Panc1 (cell line): ENCODE measurements around the gene WWTR1. TPM values are rescaled to one million over a fixed set of nuclear protein-coding genes. Genes with fewer than 3 reads are reported as not detected.

Experiments
- ATAC-seq: fragments of 200-7000 bp; cut with Tn5 transposase; 2 replicates; pipeline ENCODE4 v1.9.1; 2020; ENCODE audit warnings: mild to moderate bottlenecking, moderate library complexity
- BruUV-seq: library from RNA; stranded (reverse); fragments of 400-500 nt; replicated peaks from 2 replicates; lab custom pipeline; 2021; lab: Mats Ljungman, UMichigan
- CTCF ChIA-PET: fragments of 300-600 bp; sonication (Branson Sonifier 250); formaldehyde crosslinking; loops from one replicate; lab custom pipeline; 2022; ENCODE audit warnings: antibody characterized with exemption; lab: Charles Lee
- POLR2A ChIA-PET: fragments of 300-600 bp; sonication (Branson Sonifier 250); formaldehyde crosslinking; loops from one replicate; lab custom pipeline; 2022; ENCODE audit warnings: antibody characterized with exemption; lab: Charles Lee
- DNase-seq: peaks from one replicate; pipeline ENCODE4 v3.0.0-alpha.2; 2010; ENCODE audit warnings: low read depth, low spot score
- H3K27ac ChIP-seq: 2 replicates; pipeline ENCODE4 v1.5.1; 2011; ENCODE audit warnings: mild to moderate bottlenecking, low read length, inconsistent platforms
- H3K27me3 ChIP-seq: fragments of 200-500 bp; sonication (Bioruptor generic); 2 replicates; pipeline ENCODE4 v1.6.0; 2014; ENCODE audit warnings: low read length, inconsistent platforms; ENCODE audit not compliant: control insufficient read depth, insufficient read depth
- H3K36me3 ChIP-seq: fragments of 200-500 bp; sonication (Bioruptor generic); 2 replicates; pipeline ENCODE4 v1.5.1; 2014; ENCODE audit warnings: inconsistent platforms, mild to moderate bottlenecking, low read length, moderate library complexity; ENCODE audit not compliant: control insufficient read depth, insufficient read depth
- H3K4me1 ChIP-seq: 2 replicates; pipeline ENCODE4 v1.5.1; 2011; ENCODE audit warnings: inconsistent platforms, mild to moderate bottlenecking, low read length, moderate library complexity; ENCODE audit not compliant: control insufficient read depth, insufficient read depth
- H3K4me3 ChIP-seq, 2 experiments: 2 replicates each; pipeline ENCODE4 v1.5.1; 2011 to 2012; ENCODE audit warnings: low read depth in 2 of 2, low read length in 2 of 2, mild to moderate bottlenecking in 2 of 2, inconsistent platforms in 1 of 2, moderate library complexity in 1 of 2
- H3K9me3 ChIP-seq: fragments of 200-500 bp; sonication (Bioruptor generic); 2 replicates; pipeline ENCODE4 v1.5.1; 2014; ENCODE audit warnings: low read depth, mild to moderate bottlenecking, inconsistent platforms, low read length, moderate library complexity; ENCODE audit not compliant: control insufficient read depth, insufficient read depth
- CTCF ChIP-seq: fragments of 450-650 bp; IDR thresholded peaks from 2 replicates; pipeline ENCODE4 v1.5.1; 2017; ENCODE audit warnings: mild to moderate bottlenecking
- POLR2AphosphoS5 ChIP-seq: IDR thresholded peaks from 2 replicates; pipeline ENCODE4 v1.6.1; 2012; ENCODE audit warnings: mild to moderate bottlenecking, low read depth, low read length, moderate library complexity
- SIN3A ChIP-seq: IDR thresholded peaks from 2 replicates; pipeline ENCODE4 v1.6.1; 2012; ENCODE audit warnings: low read depth, mild to moderate bottlenecking, low read length, moderate library complexity, borderline replicate concordance; ENCODE audit not compliant: insufficient read depth
- TCF7L2 ChIP-seq: IDR thresholded peaks from 2 replicates; pipeline ENCODE4 v1.6.1; 2011; ENCODE audit warnings: mild to moderate bottlenecking, low read depth, low read length, inconsistent platforms
- in situ Hi-C: cut with HindIII; loops from 2 replicates; pipeline ENCODE4 v1.10.0; 2016; ENCODE audit warnings: low sequenced_read_pairs, low pct_unique_long_range_greater_than_20kb
- intact Hi-C: fragments of 100-400 bp; cut with micrococcal nuclease; formaldehyde crosslinking; loops from one replicate; pipeline ENCODE4 v1.10.0; 2022; ENCODE audit not compliant: unreplicated experiment
- total RNA-seq: library from RNA; stranded (reverse); gene quantifications from one replicate; pipeline ENCODE4 v1.2.1, GENCODE V29; 2021; ENCODE audit not compliant: unreplicated experiment
- TF ChIP-seq, protein P1 (sequence below), 2 experiments: IDR thresholded peaks; 2 replicates each; pipeline ENCODE4 v1.6.1; 2011 to 2012; ENCODE audit warnings: low read depth in 2 of 2, control low read depth in 1 of 2, low read length in 1 of 2, mild to moderate bottlenecking in 1 of 2, moderate library complexity in 1 of 2; ENCODE audit not compliant: insufficient read depth in 1 of 2

WWTR1 gene
- total RNA-seq, 1 experiment from 2014 or later, result 298 TPM

GRCh38 chr3:149621218-149622005 lies 36.4 kb downstream of the WWTR1 start:
- in situ Hi-C loops (no loop called here), intact Hi-C loops (no loop called here)
- ChIA-PET CTCF (no interaction called here), POLR2A (interaction anchor here (0.7 kb wide), 1 partner anchor 192 kb away, joined by 3 read pairs; the partner anchor contains the start of gene RNF13)
- Histone ChIP-seq H3K27me3 (no peaks in the 10 kb centered on the region), H3K4me3 (no peak overlapping the region), H3K36me3 (peaks cover 5% of the 10 kb centered on the region; the same call in 1 of the 2 replicates), H3K27ac (peak overlapping the region; percentile 100), H3K9me3 (no peaks in the 10 kb centered on the region), H3K4me1 (peaks cover 89% of the 10 kb centered on the region)
- no peak; the same call in 1 of the 2 replicates for ATAC-seq
- DNase-seq, result no peak
- BruUV-seq, result TSS peak; percentile 22
- TF ChIP-seq POLR2AphosphoS5 (peak; percentile 59; the same call in 1 of the 2 replicates), SIN3A (no peak)

- peaks cover 5% of the 10 kb centered on the region; the same call in 1 of the 2 replicates for H3K36me3 ChIP-seq
- peaks cover 87% of the 10 kb centered on the region for H3K4me1 ChIP-seq
- peak overlapping the region; percentile 100 for H3K27ac ChIP-seq
- no peaks in the 10 kb centered on the region for H3K9me3 ChIP-seq
- POLR2A ChIA-PET, result interaction anchor here (0.7 kb wide), 1 partner anchor 193 kb away, joined by 3 read pairs; the partner anchor contains the start of gene RNF13
- ATAC-seq, result no peak
- BruUV-seq, result no TSS peak
- no peaks in the 10 kb centered on the region for H3K27me3 ChIP-seq
- no peak for DNase-seq
- CTCF ChIA-PET, result no interaction called here
- TF ChIP-seq, protein P1, sequence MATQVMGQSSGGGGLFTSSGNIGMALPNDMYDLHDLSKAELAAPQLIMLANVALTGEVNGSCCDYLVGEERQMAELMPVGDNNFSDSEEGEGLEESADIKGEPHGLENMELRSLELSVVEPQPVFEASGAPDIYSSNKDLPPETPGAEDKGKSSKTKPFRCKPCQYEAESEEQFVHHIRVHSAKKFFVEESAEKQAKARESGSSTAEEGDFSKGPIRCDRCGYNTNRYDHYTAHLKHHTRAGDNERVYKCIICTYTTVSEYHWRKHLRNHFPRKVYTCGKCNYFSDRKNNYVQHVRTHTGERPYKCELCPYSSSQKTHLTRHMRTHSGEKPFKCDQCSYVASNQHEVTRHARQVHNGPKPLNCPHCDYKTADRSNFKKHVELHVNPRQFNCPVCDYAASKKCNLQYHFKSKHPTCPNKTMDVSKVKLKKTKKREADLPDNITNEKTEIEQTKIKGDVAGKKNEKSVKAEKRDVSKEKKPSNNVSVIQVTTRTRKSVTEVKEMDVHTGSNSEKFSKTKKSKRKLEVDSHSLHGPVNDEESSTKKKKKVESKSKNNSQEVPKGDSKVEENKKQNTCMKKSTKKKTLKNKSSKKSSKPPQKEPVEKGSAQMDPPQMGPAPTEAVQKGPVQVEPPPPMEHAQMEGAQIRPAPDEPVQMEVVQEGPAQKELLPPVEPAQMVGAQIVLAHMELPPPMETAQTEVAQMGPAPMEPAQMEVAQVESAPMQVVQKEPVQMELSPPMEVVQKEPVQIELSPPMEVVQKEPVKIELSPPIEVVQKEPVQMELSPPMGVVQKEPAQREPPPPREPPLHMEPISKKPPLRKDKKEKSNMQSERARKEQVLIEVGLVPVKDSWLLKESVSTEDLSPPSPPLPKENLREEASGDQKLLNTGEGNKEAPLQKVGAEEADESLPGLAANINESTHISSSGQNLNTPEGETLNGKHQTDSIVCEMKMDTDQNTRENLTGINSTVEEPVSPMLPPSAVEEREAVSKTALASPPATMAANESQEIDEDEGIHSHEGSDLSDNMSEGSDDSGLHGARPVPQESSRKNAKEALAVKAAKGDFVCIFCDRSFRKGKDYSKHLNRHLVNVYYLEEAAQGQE (IDR thresholded peaks at IDR 0.05; ENCODE audit: insufficient read depth in 1 of 2, low read depth in 2 of 2, low read length in 1 of 2), result no peak
- no peak for TF ChIP-seq TCF7L2
- no peak for TF ChIP-seq SIN3A
- no peak for TF ChIP-seq CTCF
- TF ChIP-seq POLR2AphosphoS5, result no peak
- H3K4me3 ChIP-seq, result no peak overlapping the region
- in situ Hi-C loops (no loop called here), intact Hi-C loops (no loop called here)
Observed at GRCh38 chr3:149620291-149621020, 37.4 kb downstream of the WWTR1 start.
